Heart left ventricle (tissue), 16 donors: Measurements from ENCODE around the gene MAST4. TPM values are rescaled to one million over a fixed set of nuclear protein-coding genes. Genes with fewer than 3 reads are reported as not detected.

ENCODE experiments used
- ATAC-seq, 4 donors: fragments of 200-7000 bp; cut with Tn5 transposase; one replicate each; pipeline ENCODE4 v1.9.1; 2020 to 2022; ENCODE audit warnings: moderate library complexity in 4 of 4, mild to moderate bottlenecking in 3 of 4, moderate number of reproducible peaks in 1 of 4
- DNase-seq, 5 donors: peaks; one replicate each; pipeline ENCODE4 v3.0.0-alpha.2; 2020
- H3K27ac ChIP-seq, 12 donors: fragments of 200-600 bp; sonication (generic) in 4 of 12; one replicate each; pipeline versions ENCODE4 v1.5.0 to v1.8.0; 2016 to 2022; ENCODE audit warnings: mild to moderate bottlenecking in 2 of 12
- H3K27me3 ChIP-seq, 9 donors: fragments of 200-600 bp; sonication (generic) in 2 of 9; one replicate each; pipeline versions ENCODE4 v1.5.1 to v1.8.0; 2016 to 2022; ENCODE audit warnings: mild to moderate bottlenecking in 3 of 9
- H3K36me3 ChIP-seq, 9 donors: fragments of 200-600 bp; sonication (generic) in 2 of 9; one replicate each; pipeline versions ENCODE4 v1.5.0 to v1.8.0; 2018 to 2022; ENCODE audit warnings: mild to moderate bottlenecking in 2 of 9
- H3K4me1 ChIP-seq, 12 donors: fragments of 200-600 bp; sonication (generic) in 4 of 12; one replicate each; pipeline versions ENCODE4 v1.5.0 to v1.8.0; 2016 to 2022; ENCODE audit warnings: mild to moderate bottlenecking in 3 of 12
- H3K4me3 ChIP-seq, 12 donors: fragments of 200-600 bp; sonication (generic) in 4 of 12; one replicate each; pipeline versions ENCODE4 v1.5.0 to v1.8.0; 2017 to 2022; ENCODE audit warnings: mild to moderate bottlenecking in 9 of 12, moderate library complexity in 4 of 12
- H3K9me3 ChIP-seq, 12 donors: fragments of 200-600 bp; sonication (generic) in 4 of 12; one replicate each; pipeline versions ENCODE4 v1.5.0 to v1.8.0; 2016 to 2022; ENCODE audit warnings: mild to moderate bottlenecking in 1 of 12
- POLR2A ChIP-seq, 2 donors: fragments of 450-650 bp; IDR thresholded peaks; one replicate each; pipeline ENCODE4 v1.6.1; 2017; ENCODE audit warnings: antibody characterized with exemption in 2 of 2, mild to moderate bottlenecking in 2 of 2, moderate library complexity in 2 of 2
- WGBS, 4 donors: extraction: QIAGEN DNeasy Blood & Tissue Kit in 2 of 4; methylation state at CpG; one replicate each; pipeline versions ENCODE4 v1.1.5 to v1.1.7; 2013 to 2018; 5-methylcytosine and 5-hydroxymethylcytosine counted together
- intact Hi-C, 10 donors: fragments of 100-400 bp; cut with DNase I; formaldehyde crosslinking; loops; one replicate each; pipeline versions ENCODE4 v1.11.1 to v1.14.2; 2022
- polyA plus RNA-seq, 2 donors: library from polyadenylated mRNA; stranded (reverse); fragments of 200-250 nt; gene quantifications; one replicate each; pipeline ENCODE4 v1.2.3, GENCODE V29; 2013
- total RNA-seq, 9 donors: library from RNA; depleted of rRNA in 2 of 9; stranded (reverse); fragments of >200 nt in 2 of 9; fragmentation: NEBNext Ultra II Directional in 3 of 9; extraction: Animal tissue kit (Norgen Biotek cat#: 25700) in 3 of 9; gene quantifications; one replicate each; pipeline versions ENCODE4 v1.1.0 to v1.2.4, GENCODE V29; 2016 to 2023
- TF ChIP-seq, protein P1 (sequence below), 12 donors: fragments of 200-600 bp; sonication (generic) in 4 of 12; IDR thresholded peaks; one replicate each; pipeline versions ENCODE4 v1.5.0 to v1.8.0; 2018 to 2022; ENCODE audit warnings: antibody characterized with exemption in 12 of 12, mild to moderate bottlenecking in 5 of 12
- donor health status: ischemic (EF 13 %, LVEDD 7.1; RV severe dilation, severe dysfunction).
- donor health status: healthy with polysubstance abuse.
- donor health status: DM: no; HTN: yes; CAD: no.
- donor health status: DM: no; HTN: no; CAD: no.
- donor health status: ischemic (EF 25% LVEDD 6.9; RV normal size, moderate dysfunction).
- donor health status: ischemic (EF 25% LVEDD 5.7; RV mildly dilated, moderate dysfunction).
- donor health status: healthy.
- donor health status: DM: yes; HTN: yes; CAD: no.
- donor health status: ischemic (EF 35%, LVEDD 5.7; RV mildly dilated, moderate dysfunction).
- donor health status: nonischemic (EF 11% LVEDD 7.7; RV severe dilation, severe dysfunction).
- donor health status: DM: yes; HTN: yes; CAD: no.
- donor health status: PGD.
- donor health status: ischemic (EF 29% LVEDD 5.4; RV normal size, mild dysfunction).
- donor health status: nonischemic (EF 23%, LVEDD 6.1; RV moderate dilation, normal function).

MAST4 gene
- total and polyA plus RNA-seq, 11 donors = 26.8 to 96.2 (median 68.1) TPM

DNA sequence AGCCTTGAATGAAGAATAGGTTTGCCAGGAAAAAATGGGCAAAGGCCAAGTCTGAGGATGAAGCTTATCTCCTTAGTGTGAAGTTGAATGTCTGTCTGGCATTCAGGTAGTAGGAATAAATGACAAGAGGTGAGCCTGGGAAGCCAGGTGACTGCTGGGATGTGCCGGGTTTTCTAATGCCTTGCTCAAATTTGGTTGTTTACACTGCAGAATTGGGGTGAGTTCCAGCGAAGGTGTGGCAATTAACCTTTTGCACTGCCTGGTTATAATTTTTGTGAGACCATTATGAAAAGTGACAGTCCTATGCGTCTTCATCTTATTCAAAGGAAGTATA, 73.6 kb downstream of the MAST4 start:
- no peak for DNase-seq
- no peaks in the 10 kb centered on the region for H3K36me3 ChIP-seq
- no peak for ATAC-seq
- H3K4me3 ChIP-seq = no peak overlapping the region
- no peaks in the 10 kb centered on the region for H3K27me3 ChIP-seq
- peaks cover 0 to 34% (median 9%) of the 10 kb centered on the region in 12 donors for H3K4me1 ChIP-seq
- intact Hi-C loops = no loop called here
- WGBS, 4 donors = 75 to 86% (median 76%) methylated on average over 3 of the region's 3 CpGs
- TF ChIP-seq, protein P1, sequence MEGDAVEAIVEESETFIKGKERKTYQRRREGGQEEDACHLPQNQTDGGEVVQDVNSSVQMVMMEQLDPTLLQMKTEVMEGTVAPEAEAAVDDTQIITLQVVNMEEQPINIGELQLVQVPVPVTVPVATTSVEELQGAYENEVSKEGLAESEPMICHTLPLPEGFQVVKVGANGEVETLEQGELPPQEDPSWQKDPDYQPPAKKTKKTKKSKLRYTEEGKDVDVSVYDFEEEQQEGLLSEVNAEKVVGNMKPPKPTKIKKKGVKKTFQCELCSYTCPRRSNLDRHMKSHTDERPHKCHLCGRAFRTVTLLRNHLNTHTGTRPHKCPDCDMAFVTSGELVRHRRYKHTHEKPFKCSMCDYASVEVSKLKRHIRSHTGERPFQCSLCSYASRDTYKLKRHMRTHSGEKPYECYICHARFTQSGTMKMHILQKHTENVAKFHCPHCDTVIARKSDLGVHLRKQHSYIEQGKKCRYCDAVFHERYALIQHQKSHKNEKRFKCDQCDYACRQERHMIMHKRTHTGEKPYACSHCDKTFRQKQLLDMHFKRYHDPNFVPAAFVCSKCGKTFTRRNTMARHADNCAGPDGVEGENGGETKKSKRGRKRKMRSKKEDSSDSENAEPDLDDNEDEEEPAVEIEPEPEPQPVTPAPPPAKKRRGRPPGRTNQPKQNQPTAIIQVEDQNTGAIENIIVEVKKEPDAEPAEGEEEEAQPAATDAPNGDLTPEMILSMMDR (IDR thresholded peaks at IDR 0.05) = no peak
- no peak for TF ChIP-seq POLR2A (IDR thresholded peaks at IDR 0.05)
- H3K27ac ChIP-seq = no peak overlapping the region
- H3K9me3 ChIP-seq = no peaks in the 10 kb centered on the region

DNA sequence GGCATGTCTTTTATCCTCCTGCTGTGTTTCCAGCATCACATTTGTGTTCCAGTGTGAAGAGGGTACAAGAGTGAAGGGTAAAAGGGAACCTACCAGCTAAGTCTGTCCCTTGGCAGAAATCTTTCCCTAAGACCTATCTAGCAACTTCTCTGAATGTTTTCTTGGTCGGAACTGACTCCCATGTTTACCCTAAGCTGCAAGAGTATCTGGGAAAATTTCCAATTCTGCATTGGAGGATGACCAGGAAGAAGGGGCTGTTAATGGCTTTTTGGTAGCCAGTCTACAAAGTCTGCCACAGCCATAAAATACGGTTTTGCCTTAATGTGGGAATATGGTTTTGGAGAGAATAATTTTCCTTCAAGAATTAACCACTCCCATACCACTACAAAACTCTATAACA, 75.1 kb downstream of the MAST4 start:
- no peaks in the 10 kb centered on the region for H3K9me3 ChIP-seq
- peaks cover 0 to 37% (median 10%) of the 10 kb centered on the region in 12 donors for H3K4me1 ChIP-seq
- WGBS, 4 donors = 42 to 53% (median 46%) methylated on average over 2 of the region's 2 CpGs
- TF ChIP-seq, protein P1 (IDR thresholded peaks at IDR 0.05) = no peak
- TF ChIP-seq POLR2A (IDR thresholded peaks at IDR 0.05) = no peak
- H3K27ac ChIP-seq = no peak overlapping the region
- no peak overlapping the region for H3K4me3 ChIP-seq
- H3K36me3 ChIP-seq = no peaks in the 10 kb centered on the region
- no peaks in the 10 kb centered on the region for H3K27me3 ChIP-seq
- intact Hi-C loops = no loop called here
- DNase-seq (no peak), ATAC-seq (no peak)

DNA sequence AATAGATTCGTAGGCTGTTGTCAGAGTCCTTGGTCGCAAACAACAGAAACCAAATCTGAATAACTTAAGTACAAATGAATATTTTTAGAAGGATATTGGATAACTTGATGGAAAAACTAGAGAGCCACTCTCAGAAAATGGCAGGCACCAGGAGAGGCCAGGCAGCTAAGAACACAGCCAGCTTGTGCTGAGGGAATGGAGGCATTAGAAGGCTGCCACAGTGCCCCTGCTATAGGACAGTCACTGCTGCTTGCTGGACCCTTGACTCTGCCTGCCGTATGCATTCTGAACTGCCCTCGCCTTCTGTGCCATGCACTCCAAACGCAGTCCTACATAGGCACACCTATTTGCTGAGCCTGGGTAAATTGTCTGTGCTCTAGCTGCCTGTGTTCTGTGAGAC, 78.6 kb downstream of the MAST4 start:
- no peak for TF ChIP-seq POLR2A (IDR thresholded peaks at IDR 0.05)
- TF ChIP-seq, protein P1 (IDR thresholded peaks at IDR 0.05) = no peak
- H3K27me3 ChIP-seq = no peaks in the 10 kb centered on the region
- no peak for DNase-seq
- H3K9me3 ChIP-seq = no peaks in the 10 kb centered on the region
- intact Hi-C loops = no loop called here
- no peak overlapping the region for H3K27ac ChIP-seq
- peaks cover 0 to 32% (median 10%) of the 10 kb centered on the region in 12 donors for H3K4me1 ChIP-seq
- no peak overlapping the region for H3K4me3 ChIP-seq
- ATAC-seq = peak in 2 of 4 donors; percentile 36 to 58
- no peaks in the 10 kb centered on the region for H3K36me3 ChIP-seq
- 83 to 91% (median 87%) methylated on average over 5 of the region's 5 CpGs for WGBS, 4 donors

DNA sequence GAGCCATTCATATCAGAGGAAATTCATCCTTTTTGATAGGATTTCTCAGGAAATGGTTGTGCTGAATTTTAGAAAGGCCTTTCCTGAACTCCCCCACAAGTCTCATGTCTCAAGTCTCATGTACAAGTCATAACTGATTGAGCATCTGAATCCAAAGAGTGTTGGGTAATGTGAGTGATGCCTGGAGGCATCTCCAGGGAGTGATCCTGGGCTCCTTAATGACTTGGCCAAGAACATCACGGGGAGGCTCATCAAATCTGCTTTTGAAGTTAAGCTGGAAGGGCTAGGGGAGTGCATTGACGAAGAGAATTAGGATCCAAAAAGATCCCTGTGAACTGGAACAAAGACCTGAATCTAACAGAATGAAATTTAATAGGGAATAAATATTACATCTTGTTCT, 79.2 kb downstream of the MAST4 start:
- Histone ChIP-seq H3K9me3 (no peaks in the 10 kb centered on the region), H3K36me3 (no peaks in the 10 kb centered on the region), H3K27me3 (no peaks in the 10 kb centered on the region), H3K27ac (no peak overlapping the region), H3K4me3 (no peak overlapping the region), H3K4me1 (peaks cover 0 to 33% (median 9%) of the 10 kb centered on the region in 12 donors)
- ATAC-seq (no peak), DNase-seq (no peak)
- TF ChIP-seq POLR2A (IDR thresholded peaks at IDR 0.05) = no peak
- TF ChIP-seq, protein P1 (IDR thresholded peaks at IDR 0.05) = no peak
- intact Hi-C loops = no loop called here
- 49 to 74% (median 59%) methylated on average over 2 of the region's 2 CpGs for WGBS, 4 donors
